ENCODE measurements around the gene FBLN7. TPM values are rescaled to one million over a fixed set of nuclear protein-coding genes. Genes with fewer than 3 reads are reported as not detected.

Gene FBLN7
- total and polyA plus RNA-seq, 2 experiments from 2014 or later = 0.16 TPM; not detected in 1

- TF ChIP-seq ZNF462 (CRISPR knock-in tag; IDR thresholded peaks at IDR 0.05) (no peak), POLR2AphosphoS5 (IDR thresholded peaks at IDR 0.05; ENCODE audit: low read depth) (no peak), ZNF331 (CRISPR knock-in tag; IDR thresholded peaks at IDR 0.05; ENCODE audit: low read depth) (no peak), JUNB (IDR thresholded peaks at IDR 0.05; ENCODE audit: unreplicated experiment) (no peak), STAT1 (IDR thresholded peaks at IDR 0.05; ENCODE audit: unreplicated experiment) (no peak), NANOG (IDR thresholded peaks at IDR 0.05; ENCODE audit: borderline replicate concordance) (no peak), REST (IDR thresholded peaks at IDR 0.05; ENCODE audit: unreplicated experiment) (no peak), EZH2 (IDR thresholded peaks at IDR 0.05; ENCODE audit: low read depth, unreplicated experiment) (no peak), ETS1 (IDR thresholded peaks at IDR 0.05) (no peak)
Observed at GRCh38 chr2:112157472-112157871, 19.3 kb downstream of the FBLN7 start (continued).

All from GM23338 (cell line).